ENCODE results near the gene HOXA13.

Gene HOXA13

DNA sequence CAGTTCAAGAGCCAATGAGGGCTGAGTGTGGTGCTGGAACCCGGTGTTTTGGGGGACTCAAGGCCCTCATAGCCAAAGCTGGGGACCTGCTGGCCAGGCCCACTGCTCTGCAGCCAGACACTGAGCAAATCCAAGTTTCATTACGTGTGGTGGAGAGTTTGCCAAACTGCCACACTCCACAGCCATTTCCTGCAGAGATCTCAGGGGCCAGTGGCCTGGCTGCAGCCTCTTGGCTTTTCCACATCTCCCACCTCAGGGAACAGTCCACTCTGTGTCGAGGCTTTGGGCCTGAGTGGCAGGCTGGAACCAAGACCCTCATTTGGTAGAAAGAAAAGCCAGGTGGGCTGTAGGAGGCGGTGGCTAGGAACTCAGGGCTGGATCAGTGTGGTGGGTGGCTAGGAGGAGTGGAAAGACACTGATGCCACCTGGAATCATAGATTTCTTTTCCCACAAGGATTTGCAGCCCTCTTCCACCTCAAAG lies 18.1 kb downstream of the HOXA13 start:
- peak; percentile 63 for DNase-seq (ENCODE audit: low spot score)

DNA sequence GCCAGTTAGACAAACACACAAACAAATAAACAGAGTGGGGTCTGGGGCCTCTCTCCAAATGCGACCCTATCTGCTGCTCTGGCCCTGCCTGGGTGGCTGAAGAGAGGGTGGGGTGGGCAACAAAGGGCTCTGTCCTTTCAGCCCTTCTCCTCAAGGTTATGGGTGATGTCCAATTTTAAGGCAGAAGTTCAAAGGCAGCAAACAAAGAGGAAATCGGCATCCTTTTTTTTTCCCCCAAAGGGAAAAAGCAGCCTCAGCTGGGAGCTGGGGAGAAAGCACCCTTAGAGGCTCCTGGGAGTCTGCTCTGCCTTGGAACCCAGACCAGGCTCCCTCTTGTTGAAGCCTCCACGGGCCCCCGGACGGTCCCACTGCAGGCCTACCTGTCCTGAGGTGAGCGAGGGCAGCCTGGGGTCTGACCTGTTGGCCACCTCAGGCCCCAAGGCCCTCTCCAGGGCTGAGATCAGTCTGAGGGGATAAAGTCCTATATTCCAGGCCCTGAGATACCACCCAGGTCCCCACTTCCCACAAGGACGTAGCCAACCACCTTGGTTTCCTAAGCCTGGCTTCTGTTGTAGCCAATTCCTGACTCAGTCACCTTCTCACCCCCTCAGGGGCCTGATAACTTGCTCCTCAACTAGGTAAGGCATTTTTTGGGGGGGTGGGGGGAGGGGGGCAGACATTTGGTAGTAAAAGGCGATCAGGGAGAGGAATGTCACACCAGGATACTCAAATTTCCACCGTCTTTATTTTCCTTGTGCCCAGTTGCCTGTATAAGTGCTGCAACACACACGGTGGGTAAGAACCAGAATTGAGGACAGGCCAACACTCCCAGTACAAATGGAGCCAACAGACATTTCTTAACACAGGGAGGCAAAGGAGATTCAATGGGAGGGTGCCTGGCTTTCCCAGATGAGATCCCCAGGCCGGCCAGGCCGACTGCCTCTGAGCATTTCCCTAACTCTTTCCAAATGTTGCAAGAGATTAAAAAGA lies 19.2 kb downstream of the HOXA13 start:
- peak; percentile 62 for DNase-seq (ENCODE audit: low spot score)

DNA sequence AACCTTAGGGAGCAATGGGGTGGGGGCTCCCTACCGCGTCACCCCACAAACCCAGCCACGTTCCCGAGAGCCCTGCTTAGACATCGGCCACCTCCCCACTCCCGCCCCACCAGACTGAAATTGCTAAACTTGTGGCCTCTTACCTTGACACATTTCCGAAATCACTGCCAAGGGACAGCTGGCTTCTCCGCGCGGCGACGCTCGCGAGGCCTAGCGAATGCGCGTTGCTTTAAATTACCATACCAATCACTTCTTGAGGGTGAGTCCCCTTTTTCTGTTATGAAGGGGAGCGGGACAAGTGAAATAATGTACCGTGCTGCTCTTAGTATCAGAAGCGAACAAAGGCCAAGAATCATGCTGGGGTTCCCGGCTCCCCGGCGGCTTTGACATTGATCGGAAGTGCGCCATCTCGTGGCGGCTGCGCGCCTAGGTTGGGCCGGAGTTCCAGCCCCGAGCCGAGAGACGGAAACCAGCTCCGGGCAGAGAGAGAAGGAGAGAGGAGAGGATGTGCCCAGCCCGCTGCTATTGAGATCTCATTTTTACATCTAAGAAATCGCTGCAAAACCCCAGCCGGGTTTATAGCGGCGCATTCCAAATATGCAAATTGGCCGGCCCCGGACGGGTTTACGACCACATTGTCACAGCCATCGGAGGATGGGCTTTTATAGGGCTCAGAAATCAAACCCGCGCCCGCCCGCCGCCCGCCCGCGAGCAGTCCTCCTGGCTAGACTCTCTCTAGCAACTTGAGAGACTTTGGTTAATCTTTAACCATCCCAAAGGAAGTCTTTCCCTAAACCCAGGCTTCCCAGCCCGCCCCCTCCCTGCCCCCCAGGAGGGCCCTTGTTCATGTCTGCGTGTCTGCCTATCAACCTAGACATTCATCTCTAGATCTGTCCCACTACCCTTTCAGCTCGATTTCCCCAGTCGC lies 20.1 kb downstream of the HOXA13 start:
- DNase-seq (ENCODE audit: low spot score), result peak; percentile 94

DNA sequence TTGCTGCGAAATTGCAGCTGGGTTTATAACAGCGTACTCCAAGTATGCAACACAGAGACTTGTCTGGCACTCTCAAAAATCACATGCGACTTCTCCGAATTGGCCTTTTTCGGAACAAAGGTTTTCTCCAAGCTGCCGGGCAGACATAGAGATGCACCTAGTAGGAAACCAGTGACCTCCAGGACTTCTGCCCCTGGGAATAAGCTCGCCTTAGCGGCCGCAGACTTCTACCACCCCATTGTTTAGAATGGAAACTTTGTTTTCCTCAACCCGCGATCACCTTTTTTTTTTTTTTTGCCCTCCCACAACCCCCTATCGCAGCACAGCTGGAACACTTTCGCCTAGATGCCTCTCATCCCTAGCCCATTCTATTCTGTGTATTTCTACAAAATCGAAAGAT lies 20.9 kb downstream of the HOXA13 start:
- DNase-seq (ENCODE audit: low spot score), result peak; percentile 69

DNA sequence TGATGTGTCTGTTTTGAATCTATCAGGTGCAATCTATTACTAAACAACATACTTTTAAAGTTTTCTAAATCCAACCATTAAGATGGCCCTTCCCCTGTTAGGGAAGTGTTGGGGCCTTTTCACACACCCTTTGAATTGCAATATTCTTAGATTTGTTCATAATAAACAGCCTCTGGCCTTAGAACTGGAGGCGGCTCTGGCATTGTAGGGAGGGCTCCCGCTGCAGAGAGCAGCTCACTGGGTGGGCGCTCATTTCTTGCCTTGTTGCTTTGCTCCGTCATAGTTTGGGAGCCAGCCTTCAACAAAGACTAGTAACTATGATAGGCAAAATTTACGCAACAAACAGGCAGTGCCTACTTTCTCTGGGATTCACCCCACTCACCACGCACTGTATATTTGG lies 21.5 kb downstream of the HOXA13 start:
- DNase-seq (ENCODE audit: low spot score), result peak; percentile 51

DNA sequence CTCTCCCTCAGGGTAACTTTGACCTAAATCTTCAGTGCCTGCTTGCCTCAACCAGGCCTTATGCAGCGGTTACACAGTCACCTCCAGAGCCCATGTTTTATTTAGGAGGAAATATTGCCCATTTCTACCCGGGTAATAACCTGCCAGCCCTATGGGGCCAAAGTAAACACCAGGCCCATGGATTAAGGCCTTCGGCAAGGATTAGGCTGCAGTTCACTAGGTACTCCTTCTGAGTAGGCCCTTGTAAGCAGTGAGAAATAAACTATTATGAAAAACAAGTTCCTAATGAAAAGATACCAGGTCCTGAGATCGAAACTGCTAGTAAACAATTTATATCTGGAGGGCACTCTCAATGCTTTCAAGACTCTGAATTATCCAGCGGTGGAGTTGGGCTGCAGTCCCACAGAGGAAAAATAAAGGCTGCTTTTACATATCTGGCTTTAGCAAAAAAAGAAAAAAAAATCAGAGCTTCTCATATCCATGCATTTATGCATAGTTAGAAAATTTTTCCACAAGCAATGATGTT lies 22.0 kb downstream of the HOXA13 start:
- peak; percentile 67 for DNase-seq (ENCODE audit: low spot score)

DNA sequence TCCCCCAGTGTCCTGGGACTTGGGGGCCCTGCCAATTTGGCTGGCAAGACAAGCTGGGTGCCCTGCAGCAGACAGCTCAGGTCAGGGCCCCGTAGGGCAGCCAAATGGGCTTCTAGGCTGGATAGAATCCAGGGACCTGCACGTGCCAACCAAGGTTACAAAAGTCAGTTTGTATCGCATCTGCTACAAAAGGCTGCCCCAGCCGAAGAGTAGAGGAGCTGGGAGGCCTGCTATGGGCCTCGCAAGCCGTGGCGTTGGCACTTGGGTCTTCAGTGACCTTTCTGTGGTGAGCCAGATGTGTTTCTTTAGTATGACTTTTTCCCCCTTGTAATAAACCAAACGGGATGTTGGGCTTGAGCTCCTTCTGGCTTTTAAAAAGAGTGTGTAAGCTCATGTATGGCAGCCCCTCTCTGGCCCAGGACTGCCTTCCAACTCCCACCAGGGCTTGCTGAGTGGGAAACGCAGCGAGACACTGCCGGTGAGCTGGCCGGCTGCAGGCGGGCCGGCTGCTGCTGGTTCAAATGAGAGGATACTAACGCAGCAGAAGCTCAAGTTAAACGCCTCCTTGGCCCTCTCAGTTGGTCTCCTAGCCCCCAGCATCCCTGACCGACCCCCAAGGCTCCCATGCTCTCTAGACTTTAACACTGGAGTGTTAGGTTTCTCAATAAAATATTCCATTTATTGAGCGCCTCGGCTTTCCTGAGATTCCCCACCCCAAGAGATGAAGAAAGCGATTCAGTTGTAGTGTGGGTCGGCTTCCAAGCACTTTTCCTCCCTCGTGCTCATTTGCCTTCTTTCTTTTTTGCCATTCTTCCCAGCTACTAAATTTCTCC lies 22.7 kb downstream of the HOXA13 start:
- DNase-seq (ENCODE audit: low spot score), result peak; percentile 71

DNA sequence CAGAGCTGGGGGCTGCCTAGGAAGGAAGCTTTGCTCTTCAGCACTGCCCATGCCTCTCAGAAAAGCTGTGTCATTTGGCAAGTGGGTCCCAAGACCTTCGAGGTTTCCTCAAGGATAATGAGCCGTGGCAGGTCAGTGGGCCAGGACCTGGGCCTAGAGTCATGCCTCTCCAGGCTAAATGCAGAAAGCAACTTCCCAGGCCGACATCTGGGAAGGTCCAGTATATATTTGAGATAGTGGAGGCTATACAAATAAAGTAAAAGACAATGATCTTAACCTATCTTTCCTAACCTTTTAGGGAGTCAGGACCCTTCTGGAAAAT lies 23.4 kb downstream of the HOXA13 start:
- DNase-seq (ENCODE audit: low spot score), result no peak

DNA sequence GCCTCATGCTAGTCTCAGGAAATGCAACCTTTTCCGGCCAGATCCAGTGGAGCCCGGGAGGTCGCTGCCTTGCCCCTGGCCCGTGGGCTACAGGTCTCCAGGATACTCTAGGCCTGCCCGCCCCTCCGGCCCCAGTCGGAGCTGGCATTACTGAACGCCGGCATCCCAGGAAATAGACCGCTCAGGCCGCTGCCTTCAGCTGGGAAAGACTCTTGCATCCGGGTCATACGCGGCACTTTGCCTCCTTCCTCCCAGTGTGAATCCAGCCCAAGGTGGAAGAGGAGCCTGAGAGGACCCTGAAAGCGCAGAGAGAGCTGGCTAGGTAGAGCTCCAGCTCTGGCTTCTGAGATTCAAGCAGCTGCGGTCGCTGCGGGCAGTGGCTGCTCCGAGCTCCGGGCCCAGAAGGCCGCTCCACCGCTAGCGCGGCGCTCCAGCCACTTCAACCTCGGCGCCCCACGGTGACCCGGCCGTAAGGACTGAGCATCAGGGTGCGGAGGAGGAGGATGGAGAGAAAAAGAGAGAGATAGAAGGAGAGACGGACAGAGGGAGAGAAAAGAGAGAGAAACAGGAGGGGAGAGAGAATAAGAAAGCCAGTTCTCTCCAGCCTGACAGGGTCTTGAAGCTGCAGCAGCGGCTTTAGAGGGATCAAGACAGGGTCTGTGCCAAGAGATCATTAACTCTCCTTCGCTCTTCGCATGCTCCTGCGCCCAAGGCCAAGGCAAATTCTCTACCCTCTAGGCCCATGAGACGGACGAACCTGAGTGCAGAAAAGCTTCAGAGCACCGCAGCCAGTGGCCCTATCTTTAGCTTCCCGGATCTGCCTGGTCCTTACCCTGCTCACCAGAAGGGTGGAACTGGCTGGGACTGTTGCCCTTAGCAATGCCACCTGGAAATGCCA lies 24.0 kb downstream of the HOXA13 start:
- peak; percentile 64 for DNase-seq (ENCODE audit: low spot score)

DNA sequence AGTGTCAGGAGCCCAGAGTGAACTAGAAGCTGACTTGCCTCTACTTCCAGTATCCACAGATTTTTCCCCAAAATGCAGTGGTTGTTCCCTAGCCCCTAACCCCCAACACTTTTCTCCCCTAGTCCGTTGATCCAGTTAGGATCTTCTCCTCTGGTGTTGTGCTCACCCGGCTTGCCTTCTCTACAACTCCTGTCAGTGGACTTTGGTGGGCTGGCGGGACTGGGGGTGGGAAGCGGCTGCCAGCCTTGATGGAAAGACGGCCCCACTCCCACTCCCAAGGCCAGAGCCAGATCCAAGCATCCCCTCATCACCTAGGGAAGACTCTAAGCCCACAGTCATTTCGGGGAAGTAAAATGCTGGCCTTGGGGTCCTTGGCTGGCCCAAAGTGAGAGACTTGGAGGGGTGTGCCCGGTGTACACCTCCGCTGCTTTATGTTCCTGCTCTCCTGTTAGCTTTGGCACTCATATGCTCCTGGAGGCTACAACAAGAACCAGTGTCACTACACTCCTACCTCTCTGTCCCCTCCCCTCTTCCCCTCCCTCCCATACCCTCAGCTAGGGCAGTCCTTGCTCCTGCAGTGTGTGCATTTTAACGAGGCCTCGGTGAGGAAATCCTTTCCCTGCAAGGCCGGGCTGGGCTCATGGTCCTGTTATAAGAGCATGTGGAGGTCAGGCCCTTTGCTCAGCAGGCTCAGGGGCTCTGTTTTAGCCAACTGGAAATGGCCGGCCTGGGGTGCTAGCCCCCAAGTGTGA lies 24.8 kb downstream of the HOXA13 start:
- peak; percentile 83 for DNase-seq (ENCODE audit: low spot score)

DNA sequence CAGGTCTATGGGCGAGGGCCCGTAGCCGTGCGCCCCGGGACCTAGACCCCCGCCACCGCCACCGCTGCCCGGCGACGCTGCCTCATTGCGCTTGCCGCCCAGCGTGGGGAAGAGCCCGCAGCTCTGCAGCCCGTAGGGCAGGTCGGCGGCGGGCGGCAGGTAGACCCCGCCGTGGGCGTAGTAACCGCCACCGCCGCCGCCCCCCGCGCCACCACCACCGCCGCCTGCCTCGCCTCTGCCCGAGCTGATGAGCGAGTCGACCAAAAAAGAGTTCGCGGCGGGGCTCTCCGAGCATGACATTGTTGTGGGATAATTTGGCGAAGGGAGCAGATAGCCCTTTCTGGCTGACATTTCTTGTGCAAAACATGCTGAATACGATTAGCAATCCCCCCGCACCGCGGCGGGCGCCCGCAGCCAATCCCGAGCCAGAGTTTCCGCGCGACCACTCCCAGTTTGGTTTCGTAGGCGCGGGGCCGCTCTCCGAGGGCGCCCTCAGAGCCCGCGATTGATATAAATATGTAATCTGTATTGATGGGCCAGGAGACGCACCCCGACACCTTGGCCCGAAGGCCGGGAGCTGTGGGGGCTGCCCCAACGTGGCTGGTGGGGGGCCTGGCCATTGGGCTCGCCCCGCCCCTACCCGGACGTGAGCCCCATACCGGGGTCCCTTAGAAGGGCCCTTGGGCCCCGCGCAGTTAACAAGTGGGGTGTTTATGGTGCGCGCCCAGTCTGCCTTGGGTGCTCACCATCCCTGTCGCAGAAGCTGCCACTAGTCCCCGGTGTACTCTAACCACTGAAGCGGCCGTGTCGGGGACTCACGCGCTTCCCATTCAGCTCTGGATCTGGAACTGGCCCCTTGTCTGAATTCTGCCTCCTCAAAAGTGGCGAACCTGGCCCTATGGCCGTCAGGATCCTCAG lies 25.7 kb downstream of the HOXA13 start, which contains the start of gene HOXA10:
HOXA10 (minus strand) TSS at position 365 of the 918 bp plus-strand sequence; CDS start at position 351, 14 bp downstream.
- DNase-seq (ENCODE audit: low spot score), result peak; percentile 89

DNA sequence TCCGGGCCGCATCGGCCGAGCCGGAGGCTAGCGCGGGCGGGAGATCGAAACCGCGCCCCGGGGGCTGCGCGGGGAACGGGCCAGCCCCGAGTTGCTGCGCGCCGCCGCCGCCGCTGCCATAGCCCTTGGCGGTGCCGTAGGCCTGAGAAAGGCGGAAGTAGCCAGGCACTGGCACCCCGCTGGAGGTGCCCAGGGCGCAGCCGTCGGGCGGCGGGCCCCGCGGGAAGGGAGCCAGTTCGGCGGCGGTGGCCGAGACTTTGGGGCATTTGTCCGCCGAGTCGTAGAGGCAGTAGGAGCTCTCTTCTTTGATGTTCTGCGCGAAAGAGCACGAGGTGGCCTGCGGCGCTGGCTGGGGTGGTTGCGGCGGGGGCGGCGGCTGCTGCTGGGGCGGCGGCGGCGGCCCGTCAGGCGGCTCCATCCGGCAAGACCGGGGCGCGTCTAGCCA lies 26.4 kb downstream of the HOXA13 start:
- DNase-seq (ENCODE audit: low spot score), result peak; percentile 70

DNA sequence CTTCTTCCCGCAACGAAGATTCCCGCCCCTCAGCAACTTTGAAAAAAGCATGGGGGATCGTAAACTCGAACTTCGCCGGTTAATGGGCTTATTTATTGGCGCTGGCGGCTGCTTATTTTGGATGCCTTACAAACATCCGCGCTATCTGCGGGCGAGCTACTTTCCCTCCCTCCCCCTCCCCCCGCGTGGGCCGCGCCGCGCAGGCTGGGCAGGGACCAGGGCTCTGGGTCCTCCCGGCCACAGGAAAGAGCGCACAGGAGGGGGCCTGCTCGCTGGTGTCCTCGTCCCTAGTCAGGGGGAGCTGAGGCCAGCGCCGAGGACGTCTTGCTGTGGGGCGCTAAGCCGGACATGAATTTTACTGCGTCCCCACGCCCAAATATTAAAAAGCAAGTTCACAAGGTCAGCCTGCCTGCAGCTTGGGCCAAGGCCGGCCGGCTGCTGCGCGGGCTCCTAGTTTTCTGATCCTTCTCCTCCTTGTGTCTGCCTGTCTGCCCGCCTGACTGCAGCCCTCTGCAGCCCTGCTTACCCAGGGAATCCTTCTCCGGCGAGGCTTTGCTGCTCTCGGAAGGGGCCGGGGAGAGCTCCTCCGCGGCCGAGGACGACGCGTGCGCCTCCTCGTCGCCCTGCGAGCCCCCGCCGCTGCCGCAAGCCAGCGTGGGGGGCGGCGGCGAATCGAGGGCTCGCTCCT lies 26.9 kb downstream of the HOXA13 start:
- DNase-seq (ENCODE audit: low spot score), result peak; percentile 90

DNA sequence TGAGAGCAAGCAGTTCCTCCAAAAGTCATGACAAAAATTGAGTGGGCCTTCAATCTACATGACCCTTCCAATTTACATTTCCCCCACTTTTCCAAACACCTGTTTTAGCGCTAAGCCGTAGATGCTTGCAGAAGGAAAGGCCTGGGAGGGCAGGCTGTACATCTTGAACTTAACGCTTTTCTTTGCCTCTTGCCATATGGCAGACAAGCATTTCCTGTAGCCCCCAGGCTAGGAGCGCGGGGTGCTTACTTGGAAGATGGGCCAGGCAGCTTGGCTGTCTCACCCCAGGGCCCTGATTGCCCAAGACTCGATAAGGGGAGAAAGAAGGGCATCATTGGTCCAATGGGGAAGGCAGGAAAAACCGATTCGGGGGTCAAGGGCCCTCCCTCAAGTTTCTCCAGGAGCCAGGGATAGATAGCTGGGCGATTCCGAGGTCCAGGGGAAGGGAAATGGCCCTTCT lies 27.5 kb downstream of the HOXA13 start:
- peak; percentile 71 for DNase-seq (ENCODE audit: low spot score)

DNA sequence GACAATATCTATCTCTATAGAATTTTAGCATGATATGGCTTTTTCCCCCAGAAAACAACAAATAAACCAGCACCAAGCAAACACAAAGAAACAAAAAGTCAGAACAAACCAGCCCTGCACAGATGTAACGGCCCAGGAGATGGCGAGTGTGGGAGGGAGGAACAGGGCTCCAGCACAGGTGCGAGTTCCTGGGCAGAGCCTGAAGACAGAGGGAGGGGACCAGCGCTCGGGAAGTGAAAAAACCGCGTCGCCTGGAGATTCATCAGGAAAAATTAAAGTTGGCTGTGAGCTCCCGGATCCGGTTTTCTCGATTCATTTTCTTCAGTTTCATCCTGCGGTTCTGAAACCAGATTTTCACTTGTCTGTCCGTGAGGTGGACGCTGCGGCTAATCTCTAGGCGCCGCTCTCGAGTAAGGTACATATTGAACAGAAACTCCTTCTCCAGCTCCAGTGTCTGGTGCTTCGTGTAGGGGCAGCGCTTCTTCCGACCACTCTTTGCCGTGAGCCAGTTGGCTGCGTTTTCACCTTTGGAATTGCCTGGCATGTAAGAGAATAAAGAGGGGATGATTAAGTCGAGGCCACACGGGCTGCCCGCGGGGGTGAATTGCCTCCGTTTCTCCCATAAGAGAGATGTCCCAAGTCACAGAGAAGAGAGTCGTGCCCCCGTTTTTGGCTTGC lies 28.1 kb downstream of the HOXA13 start:
- peak; percentile 72 for DNase-seq (ENCODE audit: low spot score)

DNA sequence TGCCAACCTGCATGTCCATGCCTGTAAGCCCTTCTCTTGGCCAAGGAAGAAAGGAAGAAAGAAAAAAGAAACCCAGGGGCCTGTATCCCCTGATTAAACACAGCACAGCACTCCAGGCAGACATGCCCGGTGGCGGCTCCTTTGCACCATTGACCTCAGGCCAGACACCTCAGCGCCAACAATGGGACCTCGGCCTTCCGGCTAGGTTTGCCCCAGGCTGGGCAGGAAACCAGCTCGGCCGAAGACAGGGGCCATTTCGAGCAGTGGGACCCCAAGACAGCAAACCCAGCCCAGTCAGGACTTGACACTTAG lies 28.6 kb downstream of the HOXA13 start:
- peak; percentile 70 for DNase-seq (ENCODE audit: low spot score)
